Measurements from ENCODE around the gene GLE1. TPM values are rescaled to one million over a fixed set of nuclear protein-coding genes. Genes with fewer than 3 reads are reported as not detected.
"Not testable (repeated sequence)": the region's sequence is repeated elsewhere in the genome, so short reads cannot be mapped to it uniquely, and the experiment has no call there.

The GLE1 gene
- total RNA-seq, 1 experiment from 2014 or later: 29.3 TPM

DNA sequence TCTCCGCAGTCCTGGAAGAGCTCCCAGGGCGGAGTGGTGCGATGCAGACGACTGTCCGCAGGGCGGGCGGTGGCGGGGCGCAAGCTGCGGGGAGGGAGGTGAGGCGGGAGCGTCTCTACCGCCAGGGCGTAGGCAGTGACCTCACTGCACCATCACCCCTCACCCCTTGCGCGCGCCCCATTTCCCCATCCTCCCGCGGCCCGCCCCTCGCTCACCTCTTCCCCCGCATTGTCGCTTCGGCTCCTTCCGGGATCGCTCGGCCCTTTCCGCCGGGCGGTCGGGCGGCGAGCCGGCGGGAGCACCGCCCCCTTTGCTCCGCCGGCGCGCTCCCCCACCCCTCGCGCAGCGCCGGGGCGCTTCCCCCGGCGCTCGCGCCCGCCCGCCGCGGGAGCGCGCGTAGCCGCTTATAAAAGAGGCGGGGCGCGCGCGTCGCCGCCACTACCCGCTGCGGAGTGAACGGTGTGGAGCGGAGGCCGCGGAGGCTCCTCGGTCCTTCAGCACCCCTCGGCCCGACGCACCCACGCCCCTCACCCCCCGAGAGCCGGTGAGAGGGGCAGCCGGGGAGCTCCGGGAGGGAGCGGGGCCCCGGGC, 47.7 kb downstream of the GLE1 start, which contains the start of gene SPTAN1:
SPTAN1 (plus strand) TSS at position 435 of the 591 bp plus-strand sequence. CDS start 14,154 bp downstream, outside the sequence.
- peak; percentile 90 for DNase-seq (ENCODE audit: low read depth)

DNA sequence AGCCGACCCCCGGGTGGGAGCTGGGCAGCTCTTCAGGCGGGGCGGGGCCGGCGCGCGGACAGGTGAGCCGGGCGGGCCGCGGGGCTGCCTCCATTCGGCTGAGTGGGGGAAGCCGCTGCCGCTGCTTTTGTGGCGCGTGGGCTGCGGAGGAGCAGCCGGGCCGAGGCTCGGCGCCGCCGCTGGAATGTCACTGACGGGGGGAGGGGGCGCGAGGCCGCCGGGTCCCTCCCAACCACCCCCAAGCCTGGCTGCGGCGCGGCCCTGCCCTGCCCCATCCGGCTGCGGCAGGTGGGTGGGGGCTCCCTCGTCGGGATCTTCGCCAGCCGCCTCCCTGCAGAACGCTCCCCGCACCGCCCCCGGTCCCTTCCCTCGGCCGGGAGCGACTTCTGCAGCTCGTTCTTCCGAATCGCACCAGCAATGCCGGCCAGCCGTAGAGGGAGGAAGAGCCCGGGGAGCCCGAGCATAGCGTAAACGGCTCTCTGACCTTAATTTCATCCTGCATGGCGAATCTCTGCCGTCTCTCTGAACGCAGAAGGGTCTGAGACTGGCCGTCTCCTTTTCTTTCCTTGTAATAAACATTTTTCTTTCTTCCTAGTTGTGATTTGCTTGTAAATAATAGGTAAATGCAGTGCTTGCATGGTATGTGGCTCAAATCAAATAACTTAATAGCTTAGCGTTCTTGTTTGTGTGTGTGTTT, 48.4 kb downstream of the GLE1 start:
- DNase-seq (ENCODE audit: low read depth): peak; percentile 33

DNA sequence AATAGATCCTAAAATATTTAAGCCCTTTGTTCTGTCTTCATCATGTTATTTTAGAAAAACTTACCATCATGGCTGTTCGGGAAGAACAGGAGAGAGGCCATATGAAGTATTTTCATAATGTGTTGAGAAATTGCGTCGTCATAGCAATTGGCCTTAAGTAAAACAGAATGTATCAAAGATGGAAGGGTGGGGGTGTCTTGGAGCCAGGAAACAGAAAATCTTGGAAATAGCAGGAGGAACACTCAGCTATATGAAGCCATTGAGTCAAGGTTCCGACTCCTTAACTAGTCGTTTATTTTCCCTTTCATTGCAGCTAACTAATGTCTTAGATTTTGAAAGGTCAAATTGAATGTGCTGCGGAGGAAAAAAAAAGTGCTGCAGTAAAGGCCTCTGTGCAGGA, 49.2 kb downstream of the GLE1 start:
- peak; percentile 44 for DNase-seq (ENCODE audit: low read depth)

DNA sequence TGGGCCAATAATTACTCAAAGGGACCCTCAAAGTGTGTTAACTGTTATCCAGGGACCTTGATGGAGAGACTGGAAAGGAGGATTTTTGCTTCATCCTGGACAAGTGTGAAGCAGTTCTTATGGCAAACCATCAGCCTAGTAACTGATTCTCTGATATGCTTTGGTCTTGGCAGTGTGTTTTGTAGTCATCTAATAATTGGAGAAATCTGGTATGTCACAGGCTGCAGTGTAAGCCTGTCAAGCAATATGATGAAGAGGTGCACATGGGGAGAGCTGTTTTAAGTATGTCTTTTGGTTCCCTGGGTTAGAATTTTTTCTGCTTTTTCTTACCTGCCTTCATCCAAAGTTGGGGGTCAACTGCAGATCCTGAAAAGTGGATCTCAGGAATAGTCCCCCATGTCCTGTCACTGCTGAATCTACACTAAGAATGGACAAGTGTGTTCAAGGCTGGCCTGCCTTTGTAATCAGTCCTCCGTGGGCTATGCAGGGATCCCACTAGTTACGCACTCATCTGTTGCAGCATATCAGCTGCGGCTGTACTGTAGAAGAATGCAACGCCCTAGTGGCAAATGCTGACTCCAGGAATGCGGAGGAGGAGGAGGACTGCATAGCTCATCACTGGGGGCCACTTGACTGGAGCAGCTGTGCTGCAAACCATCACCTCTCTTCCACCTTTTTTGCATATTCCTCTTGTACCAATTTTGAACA, 49.8 kb downstream of the GLE1 start:
- peak; percentile 87 for DNase-seq (ENCODE audit: low read depth)

DNA sequence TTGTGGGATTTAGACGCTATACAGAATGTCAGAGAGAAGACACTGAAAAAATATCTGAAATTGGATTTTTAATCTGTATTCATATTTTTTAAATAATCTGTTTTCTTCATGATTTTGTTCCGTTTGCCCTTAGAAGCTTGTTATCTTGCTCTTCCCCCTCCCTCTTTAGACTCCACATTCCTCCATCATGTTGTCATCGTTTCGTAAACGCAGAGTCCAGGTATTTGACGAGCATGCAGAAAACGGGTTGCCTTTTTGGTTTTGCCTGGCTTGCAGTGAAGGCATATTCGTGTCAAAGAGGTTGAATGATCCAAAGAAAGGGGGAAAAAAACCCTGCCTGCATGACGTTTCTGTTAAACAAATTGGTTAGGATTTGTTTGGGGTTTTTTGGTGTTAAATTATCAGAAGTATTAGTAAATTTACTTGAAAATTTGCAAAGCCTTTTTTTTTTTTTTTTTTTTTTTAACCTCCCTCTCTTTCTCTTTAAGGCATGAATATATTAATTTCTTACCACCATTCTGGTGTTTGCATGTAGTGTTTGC, 50.7 kb downstream of the GLE1 start:
- DNase-seq (ENCODE audit: low read depth): peak; percentile 61

DNA sequence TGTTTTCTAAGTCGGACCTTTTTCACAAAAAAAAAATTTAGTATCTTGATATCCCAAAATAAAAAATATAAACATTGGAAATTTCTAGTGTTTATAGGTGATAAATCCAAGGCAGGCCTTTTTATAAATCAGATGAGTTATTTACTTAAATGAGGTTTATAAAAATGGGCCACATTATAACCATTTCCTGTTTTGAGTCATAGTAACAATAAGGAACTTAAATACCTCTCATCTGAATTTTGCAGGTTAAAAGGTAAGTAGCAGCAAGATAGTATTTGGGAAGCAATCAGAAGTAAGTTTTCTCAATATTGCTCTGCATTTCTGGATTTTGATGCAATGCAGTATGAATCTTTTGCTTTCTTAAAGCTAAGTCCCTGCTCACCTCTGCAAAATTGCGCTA, 51.8 kb downstream of the GLE1 start:
- no peak for DNase-seq (ENCODE audit: low read depth)

DNA sequence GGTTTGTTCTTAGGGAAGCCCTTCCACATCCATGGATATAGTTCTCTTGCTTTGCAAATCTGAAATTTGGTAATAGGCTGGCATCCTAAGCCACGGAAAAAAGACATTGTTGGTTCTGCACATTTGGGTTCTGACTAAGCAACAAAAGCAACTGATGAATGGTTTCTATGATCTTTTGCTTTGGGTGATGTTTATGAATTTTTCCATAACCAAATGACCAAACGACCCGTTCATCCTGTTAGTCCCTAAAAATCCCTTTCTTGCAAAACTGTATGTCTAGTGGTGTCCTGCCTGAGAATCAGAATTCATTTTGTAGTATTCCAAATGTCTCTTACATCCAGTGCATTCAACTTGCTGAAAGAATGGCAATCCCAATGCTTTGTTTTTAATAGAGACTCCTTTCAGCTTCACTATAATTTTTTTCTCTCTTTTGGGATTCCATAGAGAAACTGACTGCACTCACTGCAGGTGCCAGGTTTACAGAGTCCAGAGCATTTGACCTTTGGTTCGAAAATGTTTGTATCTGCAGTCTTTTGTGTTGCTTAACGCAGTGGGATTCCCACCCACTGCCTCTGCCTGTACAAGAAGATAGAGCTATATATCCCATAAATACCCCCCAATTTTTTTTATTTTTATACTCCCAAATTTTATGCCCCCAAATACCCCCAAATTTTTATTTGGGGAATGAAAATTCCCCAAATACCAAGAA, 52.6 kb downstream of the GLE1 start:
- DNase-seq (ENCODE audit: low read depth): no peak

DNA sequence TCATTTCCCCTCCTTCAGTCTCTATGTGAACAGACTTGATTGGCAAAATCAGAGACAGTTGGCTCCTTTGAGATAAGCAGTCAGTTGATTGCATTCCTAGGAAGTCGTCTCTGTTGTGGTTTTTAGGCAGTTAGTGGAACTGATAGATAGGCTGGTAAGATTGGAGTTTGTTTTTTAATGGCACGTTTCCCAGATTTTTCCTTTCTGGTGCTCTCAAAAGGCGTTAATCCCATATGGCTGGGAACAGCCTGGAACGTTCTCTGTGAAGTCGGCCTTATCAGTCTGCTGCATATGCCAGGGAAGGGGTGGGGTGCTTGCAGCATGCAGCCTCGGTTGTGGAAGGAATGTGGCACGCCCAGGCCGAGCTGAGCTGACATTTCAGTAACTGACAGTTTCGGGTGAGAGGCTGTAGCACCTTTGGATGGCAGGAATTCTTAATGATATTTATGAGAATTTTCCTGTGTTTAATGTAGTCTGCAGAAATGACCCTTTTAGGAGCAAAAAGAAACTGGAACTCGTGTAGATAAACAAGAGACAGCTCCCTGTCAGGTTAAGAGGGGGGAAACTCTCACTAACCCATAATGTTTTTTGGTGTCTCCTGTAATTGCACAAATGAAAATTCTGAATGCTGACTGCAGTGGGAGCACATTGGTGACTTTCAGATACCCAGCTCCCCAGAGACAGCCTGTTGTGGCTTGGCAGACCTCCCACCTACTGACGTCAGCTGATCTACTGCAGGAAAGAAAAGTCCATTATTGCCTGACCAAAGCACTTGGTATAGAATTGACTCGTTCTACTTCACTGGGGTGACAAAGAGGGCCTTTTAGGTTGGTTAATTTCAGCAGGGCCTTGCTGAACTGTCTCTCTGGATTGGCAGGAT, 54.2 kb downstream of the GLE1 start:
- peak; percentile 93 for DNase-seq (ENCODE audit: low read depth)

DNA sequence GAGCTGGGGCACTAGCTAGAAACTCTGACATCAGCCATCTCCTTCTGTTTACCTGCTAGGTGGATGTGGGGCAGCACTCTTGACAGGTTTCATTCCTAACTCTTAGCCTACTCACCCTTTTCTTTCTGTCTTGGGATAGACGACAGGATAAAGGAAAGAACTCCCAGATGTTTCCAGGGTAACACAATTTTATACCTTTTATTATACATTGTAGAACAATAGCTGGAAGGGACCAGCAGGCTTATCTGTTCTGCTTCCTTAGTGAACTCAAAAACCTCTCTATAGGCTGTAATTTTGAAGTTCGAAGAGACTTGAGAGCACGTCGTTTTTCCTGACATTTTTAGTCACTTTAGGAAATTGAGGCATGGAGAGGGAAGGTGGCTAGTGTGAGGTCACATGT, 61.1 kb downstream of the GLE1 start:
- DNase-seq (ENCODE audit: low read depth): no peak

DNA sequence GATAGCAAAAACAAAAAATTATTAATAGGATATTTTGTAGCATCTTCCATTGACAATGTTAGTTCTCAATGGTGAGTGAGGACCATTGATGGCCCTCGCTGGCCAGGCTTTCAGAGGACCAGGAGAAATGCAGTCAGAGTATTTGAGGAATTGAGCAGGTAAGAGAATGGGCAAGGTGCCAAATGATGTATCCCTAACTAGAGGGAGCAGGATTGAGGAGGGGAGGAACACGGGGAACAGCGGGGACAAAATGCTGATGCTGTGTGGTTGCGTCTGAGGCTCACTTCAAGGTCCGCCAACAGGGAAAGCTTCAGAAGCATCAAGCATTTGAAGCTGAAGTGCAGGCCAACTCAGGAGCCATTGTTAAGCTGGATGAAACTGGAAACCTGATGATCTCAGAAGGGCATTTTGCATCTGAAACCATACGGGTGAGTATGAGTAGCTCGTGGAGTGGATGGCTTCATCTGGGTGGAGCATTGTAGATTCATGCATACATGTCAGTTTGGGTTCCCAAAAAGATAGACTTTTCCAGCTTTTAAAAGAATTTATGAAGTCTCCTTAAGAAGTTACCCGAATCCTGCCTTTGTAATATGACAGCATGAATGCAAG, 64.1 kb downstream of the GLE1 start:
- no peak for DNase-seq (ENCODE audit: low read depth)

DNA sequence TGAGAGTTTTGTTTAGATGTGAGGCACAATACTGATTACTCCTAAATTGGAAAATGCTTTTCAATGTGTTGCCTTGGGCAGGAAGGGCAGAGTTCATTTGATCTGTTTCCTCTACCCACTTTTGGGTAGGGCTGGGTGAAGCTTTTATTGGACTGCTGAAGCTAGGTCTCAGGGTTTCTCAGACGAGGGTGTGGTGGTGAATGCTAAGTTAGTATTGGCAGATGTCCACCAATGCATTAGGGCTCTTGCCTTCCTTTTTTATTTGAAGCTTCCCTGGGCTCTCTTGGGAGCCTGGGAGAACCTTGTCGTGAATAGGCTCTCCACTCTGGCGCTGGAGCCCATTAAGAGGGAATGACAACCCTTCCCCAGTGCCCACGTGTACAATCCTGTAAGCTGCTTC, 71.0 kb downstream of the GLE1 start:
- DNase-seq (ENCODE audit: low read depth): no peak

DNA sequence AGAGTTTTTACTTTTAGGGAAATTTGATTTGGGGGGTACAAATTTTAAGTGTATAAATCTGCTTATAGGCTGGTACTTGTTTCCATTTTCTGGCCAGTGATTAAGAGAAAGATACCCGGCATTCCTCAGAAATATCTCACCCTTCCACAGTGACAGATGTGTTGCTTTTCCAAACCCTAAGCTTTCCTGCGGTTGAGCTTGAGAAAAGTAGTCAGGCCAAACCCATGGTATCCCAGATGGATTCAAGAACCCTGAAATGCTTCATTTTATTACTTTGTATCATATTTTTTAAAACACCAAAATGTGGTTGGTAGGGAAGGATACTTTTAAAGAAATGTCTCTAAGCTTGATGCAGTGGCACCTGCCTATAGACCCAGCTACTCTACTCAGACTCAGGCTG, 71.4 kb downstream of the GLE1 start:
- DNase-seq (ENCODE audit: low read depth): no peak

DNA sequence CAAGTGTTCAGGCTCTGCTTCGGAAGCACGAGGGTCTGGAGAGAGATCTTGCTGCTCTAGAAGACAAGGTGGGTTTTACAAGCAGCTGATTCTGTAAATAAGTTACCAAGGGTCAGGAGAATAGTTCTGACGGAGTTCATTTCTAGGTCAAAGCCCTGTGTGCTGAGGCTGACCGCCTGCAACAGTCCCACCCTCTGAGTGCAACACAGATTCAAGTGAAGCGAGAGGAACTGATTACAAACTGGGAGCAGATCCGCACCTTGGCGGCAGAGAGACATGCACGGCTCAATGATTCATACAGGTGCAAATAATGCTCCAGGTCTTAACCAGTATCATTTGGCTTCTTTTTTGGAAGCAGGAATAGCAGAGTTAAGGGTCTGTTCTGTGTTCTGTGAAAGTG, 72.7 kb downstream of the GLE1 start:
- no peak for DNase-seq (ENCODE audit: low read depth)

DNA sequence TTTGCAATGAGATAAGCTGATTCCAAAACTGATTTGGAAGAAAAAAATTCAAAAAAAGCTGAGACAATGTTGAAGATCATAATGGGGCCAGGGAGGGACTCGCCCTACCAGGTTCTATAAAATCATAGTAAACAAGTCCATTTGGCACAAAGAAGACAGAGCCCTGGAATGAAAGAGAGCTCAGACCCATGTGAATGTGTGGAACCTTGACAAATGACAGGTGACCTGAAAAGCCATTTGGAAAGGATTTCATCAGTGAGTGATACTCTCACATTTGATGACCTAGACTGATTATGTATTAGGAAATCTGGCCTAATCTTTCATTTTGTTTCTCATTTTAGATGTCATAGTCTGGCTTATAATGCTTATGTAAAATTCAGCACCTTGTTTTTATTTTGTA, 74.7 kb downstream of the GLE1 start:
- no peak for DNase-seq (ENCODE audit: low read depth)

DNA sequence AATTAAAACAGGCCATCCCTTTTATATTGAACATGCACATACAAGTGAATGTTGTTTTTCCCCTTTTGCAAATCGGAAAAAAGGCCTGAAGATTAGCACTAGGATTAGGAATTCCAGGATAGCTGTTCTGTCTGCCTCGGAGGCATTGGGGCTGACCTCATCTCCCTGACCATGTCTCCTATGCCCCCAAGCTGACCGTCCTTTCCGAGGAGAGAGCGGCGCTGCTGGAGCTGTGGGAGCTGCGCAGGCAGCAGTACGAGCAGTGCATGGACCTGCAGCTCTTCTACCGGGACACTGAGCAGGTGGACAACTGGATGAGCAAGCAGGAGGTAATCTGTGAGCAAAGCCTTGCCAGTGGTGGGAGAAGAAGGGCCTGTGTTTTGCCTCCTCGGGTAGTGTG, 76.2 kb downstream of the GLE1 start:
- no peak for DNase-seq (ENCODE audit: low read depth)

DNA sequence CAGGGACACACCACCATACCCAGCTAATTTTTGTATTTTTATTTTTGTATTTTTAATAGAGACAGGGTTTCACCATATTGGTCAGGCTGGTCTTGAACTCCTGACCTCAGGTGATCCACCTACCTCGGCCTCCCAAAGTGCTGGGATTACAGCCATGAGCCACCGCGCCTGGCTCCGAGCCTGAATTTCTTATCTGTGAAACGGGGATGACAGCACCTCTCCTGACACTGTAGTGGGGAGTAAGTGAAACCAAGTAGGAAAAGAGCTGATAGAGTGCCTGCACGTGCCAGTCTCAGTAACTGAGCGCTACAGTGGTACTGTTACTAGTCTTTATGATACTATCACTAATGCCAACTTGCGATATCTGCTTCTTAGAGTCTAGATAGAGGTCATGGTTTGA, 80.6 kb downstream of the GLE1 start:
- DNase-seq (ENCODE audit: low read depth): not testable (repeated sequence)

DNA sequence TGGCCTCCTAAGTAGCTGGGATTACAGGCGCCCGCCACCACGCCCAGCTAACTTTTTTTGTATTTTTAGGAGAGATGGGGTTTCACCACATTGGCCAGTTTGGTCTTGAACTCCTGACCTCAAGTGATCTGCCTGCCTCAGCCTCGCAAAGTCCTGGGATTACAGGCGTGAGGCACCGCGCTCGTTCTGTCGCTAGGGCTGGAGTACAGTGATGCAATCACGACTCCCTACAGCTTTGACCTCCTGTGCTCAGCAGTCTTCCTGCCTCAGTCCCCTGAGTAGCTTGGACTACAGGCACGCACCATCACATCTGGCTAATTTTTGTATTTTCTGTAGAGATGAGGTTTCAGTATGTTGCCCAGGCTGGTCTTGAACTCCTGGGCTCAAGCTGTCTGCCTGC, 82.4 kb downstream of the GLE1 start:
- DNase-seq (ENCODE audit: low read depth): not testable (repeated sequence)

DNA sequence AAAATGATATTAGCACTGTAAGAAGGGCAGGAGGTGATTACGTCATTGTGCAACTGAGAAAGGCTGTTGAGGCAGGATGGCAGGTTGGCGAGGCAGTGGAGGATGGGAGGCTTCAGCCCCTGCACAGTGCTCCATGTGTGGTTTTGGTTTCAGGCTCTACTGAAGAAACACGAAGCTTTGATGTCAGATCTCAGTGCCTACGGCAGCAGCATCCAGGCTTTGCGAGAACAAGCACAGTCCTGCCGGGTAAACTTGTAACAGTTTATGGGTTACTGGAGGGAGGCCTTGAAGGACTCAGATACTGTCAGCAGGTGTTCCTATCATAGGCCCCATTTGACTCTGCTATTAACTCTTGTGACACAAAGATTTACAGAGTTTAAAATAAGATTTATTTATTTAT, 82.9 kb downstream of the GLE1 start:
- DNase-seq (ENCODE audit: low read depth): no peak

DNA sequence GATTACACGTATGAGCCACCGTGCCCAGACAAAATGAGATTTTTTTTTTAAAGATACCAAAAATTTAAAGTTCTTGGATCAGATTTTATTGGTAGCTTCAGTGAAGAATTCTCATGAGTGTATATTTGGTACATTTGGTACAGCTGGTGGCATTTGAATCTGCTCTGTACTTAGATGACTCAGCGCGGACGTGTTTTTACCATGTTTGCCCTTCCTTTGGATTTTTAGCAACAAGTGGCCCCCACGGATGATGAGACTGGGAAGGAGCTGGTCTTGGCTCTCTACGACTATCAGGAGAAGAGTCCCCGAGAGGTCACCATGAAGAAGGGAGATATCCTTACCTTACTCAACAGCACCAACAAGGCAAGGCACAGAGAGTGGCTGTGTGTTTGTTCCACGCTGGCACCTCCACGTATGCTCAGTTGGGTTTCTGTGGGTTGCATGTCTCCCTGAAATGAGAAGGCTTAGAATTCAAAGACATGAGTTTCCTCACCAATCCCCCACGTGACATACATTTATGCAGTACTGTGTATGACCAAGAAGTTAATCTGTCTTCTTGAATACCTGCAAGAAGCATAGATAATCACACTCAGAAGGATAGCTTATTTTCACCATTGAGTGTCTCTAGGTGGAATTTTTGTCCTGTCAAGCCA, 84.2 kb downstream of the GLE1 start:
- no peak for DNase-seq (ENCODE audit: low read depth)

Data from RPMI7951 (cell line).